ENCODE measurements around the gene ACER2. TPM values are rescaled to one million over a fixed set of nuclear protein-coding genes. Genes with fewer than 3 reads are reported as not detected.

Gene ACER2
- polyA plus RNA-seq, 1 donor (not counting 4 experiments of a cell fraction or from before 2014, with no cell fraction given), result 4.2 TPM

GRCh38 chr9:19424176-19424779 is 15.5 kb downstream of the ACER2 start:
- Histone ChIP-seq H4K20me1 (ENCODE audit: control insufficient read depth, extremely low read depth, insufficient read depth, low read length) (no peaks in the 10 kb centered on the region), H2AFZ (ENCODE audit: control insufficient read depth, low read length) (no peak overlapping the region), H3K9me1 (ENCODE audit: control insufficient read depth, extremely low read depth, insufficient read depth, low read length) (no peaks in the 10 kb centered on the region), H3K27ac (ENCODE audit: control insufficient read depth, insufficient read depth, low read length) (no peak overlapping the region), H3K36me3 (ENCODE audit: control insufficient read depth in 2 of 2, extremely low read depth in 1 of 2, insufficient read depth in 2 of 2, low read length in 2 of 2) (no peaks in the 10 kb centered on the region), H3K9me3 (ENCODE audit: control insufficient read depth, low read depth, low read length) (no peaks in the 10 kb centered on the region), H3K4me1 (ENCODE audit: control insufficient read depth, extremely low read depth, insufficient read depth, low read length) (no peaks in the 10 kb centered on the region), H3K4me2 (ENCODE audit: control insufficient read depth, extremely low read depth, insufficient read depth, low read depth, low read length) (no peak overlapping the region), H3K79me2 (ENCODE audit: control insufficient read depth, insufficient read depth, low read length) (no peaks in the 10 kb centered on the region), H3K9ac (ENCODE audit: control insufficient read depth, extremely low read depth, insufficient read depth, low read length) (no peak overlapping the region), H3K4me3 (ENCODE audit: control insufficient read depth in 2 of 3, extremely low read depth in 1 of 3, insufficient read depth in 2 of 3, low read depth in 1 of 3, low read length in 3 of 3) (no peak overlapping the region), H3K27me3 (ENCODE audit: control insufficient read depth, extremely low read depth, insufficient read depth, low read length) (no peaks in the 10 kb centered on the region)
- DNase-seq (ENCODE audit: low read depth, low spot score) (no peak), FAIRE-seq (no peak)
- dilution Hi-C loops (cut with MboI; ENCODE audit: extremely low pct_ligation_motif_present, low sequenced_read_pairs), result no loop called here
- no peak for TF ChIP-seq EZH2 (IDR thresholded peaks at IDR 0.05; ENCODE audit: low read length)
- TF ChIP-seq, protein P1, sequence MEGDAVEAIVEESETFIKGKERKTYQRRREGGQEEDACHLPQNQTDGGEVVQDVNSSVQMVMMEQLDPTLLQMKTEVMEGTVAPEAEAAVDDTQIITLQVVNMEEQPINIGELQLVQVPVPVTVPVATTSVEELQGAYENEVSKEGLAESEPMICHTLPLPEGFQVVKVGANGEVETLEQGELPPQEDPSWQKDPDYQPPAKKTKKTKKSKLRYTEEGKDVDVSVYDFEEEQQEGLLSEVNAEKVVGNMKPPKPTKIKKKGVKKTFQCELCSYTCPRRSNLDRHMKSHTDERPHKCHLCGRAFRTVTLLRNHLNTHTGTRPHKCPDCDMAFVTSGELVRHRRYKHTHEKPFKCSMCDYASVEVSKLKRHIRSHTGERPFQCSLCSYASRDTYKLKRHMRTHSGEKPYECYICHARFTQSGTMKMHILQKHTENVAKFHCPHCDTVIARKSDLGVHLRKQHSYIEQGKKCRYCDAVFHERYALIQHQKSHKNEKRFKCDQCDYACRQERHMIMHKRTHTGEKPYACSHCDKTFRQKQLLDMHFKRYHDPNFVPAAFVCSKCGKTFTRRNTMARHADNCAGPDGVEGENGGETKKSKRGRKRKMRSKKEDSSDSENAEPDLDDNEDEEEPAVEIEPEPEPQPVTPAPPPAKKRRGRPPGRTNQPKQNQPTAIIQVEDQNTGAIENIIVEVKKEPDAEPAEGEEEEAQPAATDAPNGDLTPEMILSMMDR (optimal IDR thresholded peaks at IDR 0.05 in 1 of 3, IDR thresholded peaks at IDR 0.05 in 1 of 3, conservative IDR thresholded peaks at IDR 0.05 in 1 of 3; ENCODE audit: extremely low read depth in 1 of 3, insufficient read depth in 2 of 3, low read length in 3 of 3), result no peak

GRCh38 chr9:19429595-19429994 is 20.8 kb downstream of the ACER2 start:
- H3K4me2 ChIP-seq (ENCODE audit: control insufficient read depth, extremely low read depth, insufficient read depth, low read depth, low read length), result no peak overlapping the region
- H3K27ac ChIP-seq (ENCODE audit: control insufficient read depth, insufficient read depth, low read length), result no peak overlapping the region
- FAIRE-seq, result no peak
- no peak for TF ChIP-seq EZH2 (IDR thresholded peaks at IDR 0.05; ENCODE audit: low read length)
- TF ChIP-seq, protein P1 (optimal IDR thresholded peaks at IDR 0.05 in 1 of 3, IDR thresholded peaks at IDR 0.05 in 1 of 3, conservative IDR thresholded peaks at IDR 0.05 in 1 of 3; ENCODE audit: extremely low read depth in 1 of 3, insufficient read depth in 2 of 3, low read length in 3 of 3), result no peak
- H2AFZ ChIP-seq (ENCODE audit: control insufficient read depth, low read length), result no peak overlapping the region
- no peaks in the 10 kb centered on the region for H3K9me1 ChIP-seq (ENCODE audit: control insufficient read depth, extremely low read depth, insufficient read depth, low read length)
- no peak overlapping the region for H3K4me3 ChIP-seq (ENCODE audit: control insufficient read depth in 2 of 3, extremely low read depth in 1 of 3, insufficient read depth in 2 of 3, low read depth in 1 of 3, low read length in 3 of 3)
- no peaks in the 10 kb centered on the region for H3K79me2 ChIP-seq (ENCODE audit: control insufficient read depth, insufficient read depth, low read length)
- H3K36me3 ChIP-seq (ENCODE audit: control insufficient read depth in 2 of 2, extremely low read depth in 1 of 2, insufficient read depth in 2 of 2, low read length in 2 of 2), result no peaks in the 10 kb centered on the region
- no peak overlapping the region for H3K9ac ChIP-seq (ENCODE audit: control insufficient read depth, extremely low read depth, insufficient read depth, low read length)
- H4K20me1 ChIP-seq (ENCODE audit: control insufficient read depth, extremely low read depth, insufficient read depth, low read length), result no peaks in the 10 kb centered on the region
- no peak for DNase-seq (ENCODE audit: low read depth, low spot score)
- H3K9me3 ChIP-seq (ENCODE audit: control insufficient read depth, low read depth, low read length), result no peaks in the 10 kb centered on the region
- H3K27me3 ChIP-seq (ENCODE audit: control insufficient read depth, extremely low read depth, insufficient read depth, low read length), result no peaks in the 10 kb centered on the region
- no peaks in the 10 kb centered on the region for H3K4me1 ChIP-seq (ENCODE audit: control insufficient read depth, extremely low read depth, insufficient read depth, low read length)
- dilution Hi-C loops (cut with MboI; ENCODE audit: extremely low pct_ligation_motif_present, low sequenced_read_pairs), result no loop called here

All from keratinocyte (primary cell).